Large intestine (tissue), 3 donors: Measurements from ENCODE around the gene RPS24. TPM values are rescaled to one million over a fixed set of nuclear protein-coding genes. Genes with fewer than 3 reads are reported as not detected.

ENCODE experiments used
- DNase-seq, 2 donors: peaks; one replicate each; pipeline versions ENCODE4 v3.0.0 to v3.0.0-alpha.2; 2013
- H3K27ac ChIP-seq: one replicate; pipeline ENCODE4 v1.5.1; 2013; ENCODE audit warnings: low read length
- H3K27me3 ChIP-seq: 2 replicates; pipeline ENCODE4 v1.6.1; 2013; ENCODE audit warnings: low read length; ENCODE audit not compliant: control insufficient read depth, insufficient read depth
- H3K36me3 ChIP-seq: 2 replicates; pipeline ENCODE4 v1.6.1; 2013; ENCODE audit warnings: low read length; ENCODE audit not compliant: control insufficient read depth, insufficient read depth
- H3K4me1 ChIP-seq: one replicate; pipeline ENCODE4 v1.6.1; 2013; ENCODE audit warnings: low read length; ENCODE audit not compliant: control insufficient read depth, insufficient read depth
- H3K4me3 ChIP-seq: one replicate; pipeline ENCODE4 v1.5.1; 2013; ENCODE audit warnings: low read length
- H3K9me3 ChIP-seq: one replicate; pipeline ENCODE4 v1.6.1; 2013; ENCODE audit warnings: mild to moderate bottlenecking, low read depth, low read length, moderate library complexity; ENCODE audit not compliant: control insufficient read depth
- WGBS: methylation state at CpG from one replicate; pipeline ENCODE4 v1.1.5; 2013; ENCODE audit warnings: low lambda C conversion rate; ENCODE audit not compliant: insufficient coverage; 5-methylcytosine and 5-hydroxymethylcytosine counted together
- polyA plus RNA-seq: library from polyadenylated mRNA; unstranded; fragments of 120-200 nt; gene quantifications from one replicate; pipeline ENCODE4 v1.2.1, GENCODE V29; 2013

Gene RPS24
- polyA plus RNA-seq, 1 donor, result 4,637 TPM

DNA sequence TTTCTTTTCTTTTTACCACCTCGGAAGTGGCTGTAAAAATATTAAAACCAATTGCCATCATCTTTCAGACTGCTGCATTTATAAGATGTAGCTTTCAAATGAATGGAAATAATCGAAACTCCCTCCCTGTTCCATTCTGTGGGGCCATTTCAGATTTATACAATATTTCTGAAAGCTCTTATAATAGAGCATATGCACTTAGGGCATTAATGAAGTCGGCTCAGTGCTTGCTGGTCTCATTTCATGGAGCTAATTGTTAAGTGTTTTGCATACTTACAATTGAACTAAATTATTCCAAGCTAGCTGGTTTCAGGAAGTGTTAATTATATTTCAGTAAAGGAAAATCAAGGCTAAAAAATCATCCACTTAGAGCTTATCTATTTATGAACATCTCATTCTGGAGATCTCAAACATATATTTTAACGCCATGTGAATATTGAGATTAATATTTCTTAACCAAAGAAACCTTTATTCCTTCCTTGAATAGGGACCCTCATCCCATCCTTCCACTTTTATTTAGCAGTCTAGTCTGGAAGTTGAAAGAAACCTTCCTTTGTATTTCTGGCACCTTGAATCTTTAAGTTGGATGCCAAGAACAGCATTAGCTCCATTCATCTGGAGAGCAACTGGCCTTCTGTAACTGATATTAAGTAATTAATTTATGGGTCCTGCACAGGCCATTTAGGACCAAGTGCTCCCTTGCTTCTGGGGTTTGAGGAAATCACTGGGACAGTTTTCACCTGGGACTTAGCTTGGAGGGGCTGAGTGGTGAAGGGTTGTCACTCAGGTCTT, 45.1 kb downstream of the RPS24 start:
- WGBS, result 100% methylated on average over 1 of the region's 4 CpGs
- Histone ChIP-seq H3K9me3 (peaks cover 5% of the 10 kb centered on the region), H3K27ac (no peak overlapping the region), H3K4me3 (no peak overlapping the region), H3K36me3 (no peaks in the 10 kb centered on the region), H3K27me3 (no peaks in the 10 kb centered on the region), H3K4me1 (no peaks in the 10 kb centered on the region)
- no peak for DNase-seq

DNA sequence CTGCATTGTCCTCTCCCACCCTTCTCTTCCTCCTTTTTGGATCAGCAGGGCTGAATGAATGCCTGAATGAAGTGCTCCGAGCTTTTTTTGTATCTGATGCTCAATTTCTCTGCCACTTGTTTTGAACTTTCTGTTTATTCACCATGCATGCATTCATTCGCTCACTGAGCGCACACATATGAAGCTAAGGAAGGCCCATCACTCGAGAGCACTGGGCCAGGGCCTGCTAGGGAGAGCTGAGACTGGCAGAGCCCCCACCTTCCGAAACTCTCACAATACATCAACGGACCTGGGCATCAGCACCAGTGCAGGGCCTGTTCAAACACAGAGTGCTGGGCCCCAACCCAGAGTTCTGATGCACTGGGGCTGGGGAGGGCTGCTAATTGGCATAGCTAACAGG, 45.7 kb downstream of the RPS24 start:
- Histone ChIP-seq H3K27ac (no peak overlapping the region), H3K4me1 (no peaks in the 10 kb centered on the region), H3K4me3 (no peak overlapping the region), H3K27me3 (no peaks in the 10 kb centered on the region), H3K36me3 (no peaks in the 10 kb centered on the region), H3K9me3 (peaks cover 5% of the 10 kb centered on the region)
- WGBS, result no CpG with 5 or more reads among the region's 6 CpGs
- DNase-seq, result no peak

DNA sequence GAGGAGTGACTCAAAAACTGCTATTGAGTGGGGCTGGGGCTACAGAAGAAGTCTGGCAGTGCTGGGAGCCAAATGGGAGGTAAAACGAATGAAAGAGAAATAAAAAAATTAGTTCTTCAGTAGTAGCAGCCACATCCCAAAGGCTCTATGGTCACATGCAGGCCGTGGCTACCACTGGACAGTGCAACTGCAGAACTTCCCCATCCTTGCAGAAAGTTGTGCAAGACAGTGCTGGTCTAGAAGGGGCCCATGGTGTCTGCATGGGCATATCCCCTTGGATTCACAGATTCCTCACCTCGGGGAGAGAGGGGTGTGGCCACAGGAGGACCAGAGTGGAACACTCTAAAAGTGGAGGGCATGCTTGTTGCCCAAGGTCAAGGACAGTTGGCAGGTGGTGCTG, 47.6 kb downstream of the RPS24 start:
- Histone ChIP-seq H3K36me3 (no peaks in the 10 kb centered on the region), H3K4me3 (no peak overlapping the region), H3K9me3 (peaks cover 3% of the 10 kb centered on the region), H3K4me1 (no peaks in the 10 kb centered on the region), H3K27me3 (no peaks in the 10 kb centered on the region), H3K27ac (no peak overlapping the region)
- no CpG with 5 or more reads among the region's 3 CpGs for WGBS
- DNase-seq, result no peak

DNA sequence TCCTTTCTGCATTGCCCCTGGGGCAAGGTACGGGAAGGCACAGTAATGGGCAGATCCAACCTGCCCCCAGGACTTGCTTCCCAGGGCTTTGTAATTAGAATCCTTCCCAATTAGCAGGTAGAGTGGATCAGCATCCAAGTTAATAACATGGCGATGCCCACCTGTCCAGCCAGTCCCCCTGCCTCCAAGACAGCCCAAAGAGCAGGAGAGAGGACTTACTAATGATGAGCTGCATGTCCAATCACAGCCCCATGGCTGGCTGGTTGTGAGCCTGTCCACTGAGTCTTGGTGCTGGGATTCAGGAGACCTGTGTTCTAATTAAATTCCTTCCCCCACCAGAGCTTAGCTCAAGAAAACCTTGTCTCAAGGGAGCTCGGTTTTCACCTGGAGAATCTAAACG, 49.0 kb downstream of the RPS24 start:
- Histone ChIP-seq H3K4me1 (no peaks in the 10 kb centered on the region), H3K4me3 (no peak overlapping the region), H3K36me3 (no peaks in the 10 kb centered on the region), H3K27me3 (no peaks in the 10 kb centered on the region), H3K27ac (no peak overlapping the region), H3K9me3 (no peaks in the 10 kb centered on the region)
- no peak for DNase-seq
- no CpG with 5 or more reads among the region's 4 CpGs for WGBS

Other genes starting within 250 kb of the RPS24 start
- gene DLG5, start 107.1 kb upstream of the RPS24 start, polyA plus RNA-seq, result 34.4 TPM
- 14.1 TPM for gene POLR3A, start 4.3 kb upstream of the RPS24 start, polyA plus RNA-seq